HepG2 (cell line): ENCODE results near the gene ALG8. TPM values are rescaled to one million over a fixed set of nuclear protein-coding genes. Genes with fewer than 3 reads are reported as not detected.

Experiments used
- CENPT ChIP-seq: sonication (generic); formaldehyde crosslinking; IDR thresholded peaks from 2 replicates; pipeline ENCODE4 v1.8.0; 2022; ENCODE audit warnings: low read depth, mild to moderate bottlenecking, moderate library complexity, missing genetic modification reagents
- NONO ChIP-seq, 2 experiments: fragments of 450-650 bp in 1 of 2; sonication (generic) in 1 of 2; formaldehyde crosslinking in 1 of 2; IDR thresholded peaks in 1 of 2; conservative IDR thresholded peaks in 1 of 2; 2 replicates each; pipeline versions ENCODE4 v1.6.1 to v1.8.0; 2017 to 2022; ENCODE audit warnings: mild to moderate bottlenecking in 1 of 2, missing genetic modification reagents in 1 of 2, moderate library complexity in 1 of 2
- PCBP1 ChIP-seq: fragments of 200-400 bp; formaldehyde crosslinking; IDR thresholded peaks from 2 replicates; pipeline ENCODE4 v1.6.1; 2017; ENCODE audit warnings: mild to moderate bottlenecking, low read depth, low read length, borderline replicate concordance
- PRPF4 ChIP-seq: fragments of 200-400 bp; formaldehyde crosslinking; IDR thresholded peaks from 2 replicates; pipeline ENCODE4 v1.6.1; 2016; ENCODE audit warnings: low read length, low read depth; ENCODE audit not compliant: poor library complexity, severe bottlenecking
- SP5 ChIP-seq: IDR thresholded peaks from 2 replicates; pipeline ENCODE4 v1.6.1; 2016; ENCODE audit warnings: low read depth, borderline replicate concordance
- ZBTB7A ChIP-seq: sonication (generic); formaldehyde crosslinking; IDR thresholded peaks from 2 replicates; pipeline ENCODE4 v1.8.0; 2022; ENCODE audit warnings: mild to moderate bottlenecking, missing genetic modification reagents
- ZNF441 ChIP-seq: sonication (generic); formaldehyde crosslinking; IDR thresholded peaks from 2 replicates; pipeline ENCODE4 v1.7.0; 2021; ENCODE audit warnings: missing genetic modification reagents, borderline replicate concordance
- ZNF569 ChIP-seq: sonication (generic); formaldehyde crosslinking; IDR thresholded peaks from 2 replicates; pipeline ENCODE4 v1.5.0; 2020; ENCODE audit warnings: mild to moderate bottlenecking, missing genetic modification reagents, moderate library complexity, borderline replicate concordance
- polyA plus RNA-seq, 8 experiments: library from polyadenylated mRNA; depleted of rRNA in 3 of 8; stranded (reverse) in 7 of 8; unstranded in 1 of 8; fragments of >200 nt; fragmentation: Illumina TruSeq in 4 of 8; extraction: Trizol in 4 of 8; gene quantifications; 2 replicates each; pipeline versions ENCODE4 v1.2.1 to v1.2.3, GENCODE V29; 2011 to 2016; ENCODE audit warnings: low read depth in 4 of 8, missing spikeins in 1 of 8, mixed read lengths in 1 of 8; ENCODE audit not compliant: insufficient read depth in 1 of 8
- total RNA-seq, 5 experiments: library from RNA; depleted of rRNA; stranded (reverse); fragments of >200 nt; fragmentation: Illumina TruSeq; extraction: Trizol; gene quantifications; 2 replicates each; pipeline ENCODE4 v1.2.3, GENCODE V29; 2016; ENCODE audit warnings: low read depth in 1 of 5
- TF ChIP-seq, protein P1 (sequence below): sonication (generic); formaldehyde crosslinking; IDR thresholded peaks from 2 replicates; pipeline ENCODE4 v1.4.0; 2020; ENCODE audit warnings: missing genetic modification reagents
- TF ChIP-seq, protein P2 (sequence below): sonication (generic); IDR thresholded peaks from 2 replicates; pipeline ENCODE4 v1.6.1; 2016; ENCODE audit warnings: low read depth, borderline replicate concordance
- TF ChIP-seq, protein P3 (sequence below): sonication (generic); formaldehyde crosslinking; conservative IDR thresholded peaks from 2 replicates; pipeline ENCODE4 v1.8.1; 2023; ENCODE audit warnings: missing genetic modification reagents
- TF ChIP-seq, protein P4 (sequence below): IDR thresholded peaks from 2 replicates; pipeline ENCODE4 v1.6.1; 2016; ENCODE audit warnings: low read depth, missing genetic modification reagents, missing compliant biosample characterization
- TF ChIP-seq, protein P5 (sequence below): sonication (generic); formaldehyde crosslinking; IDR thresholded peaks from 2 replicates; pipeline ENCODE4 v1.5.0; 2020; ENCODE audit warnings: mild to moderate bottlenecking, missing genetic modification reagents

The ALG8 gene
- total and polyA plus RNA-seq, 2 of the 13 experiments (the other 11 are each of a cell fraction or from before 2014, with no cell fraction given), result 75.8 to 88.0 TPM

DNA sequence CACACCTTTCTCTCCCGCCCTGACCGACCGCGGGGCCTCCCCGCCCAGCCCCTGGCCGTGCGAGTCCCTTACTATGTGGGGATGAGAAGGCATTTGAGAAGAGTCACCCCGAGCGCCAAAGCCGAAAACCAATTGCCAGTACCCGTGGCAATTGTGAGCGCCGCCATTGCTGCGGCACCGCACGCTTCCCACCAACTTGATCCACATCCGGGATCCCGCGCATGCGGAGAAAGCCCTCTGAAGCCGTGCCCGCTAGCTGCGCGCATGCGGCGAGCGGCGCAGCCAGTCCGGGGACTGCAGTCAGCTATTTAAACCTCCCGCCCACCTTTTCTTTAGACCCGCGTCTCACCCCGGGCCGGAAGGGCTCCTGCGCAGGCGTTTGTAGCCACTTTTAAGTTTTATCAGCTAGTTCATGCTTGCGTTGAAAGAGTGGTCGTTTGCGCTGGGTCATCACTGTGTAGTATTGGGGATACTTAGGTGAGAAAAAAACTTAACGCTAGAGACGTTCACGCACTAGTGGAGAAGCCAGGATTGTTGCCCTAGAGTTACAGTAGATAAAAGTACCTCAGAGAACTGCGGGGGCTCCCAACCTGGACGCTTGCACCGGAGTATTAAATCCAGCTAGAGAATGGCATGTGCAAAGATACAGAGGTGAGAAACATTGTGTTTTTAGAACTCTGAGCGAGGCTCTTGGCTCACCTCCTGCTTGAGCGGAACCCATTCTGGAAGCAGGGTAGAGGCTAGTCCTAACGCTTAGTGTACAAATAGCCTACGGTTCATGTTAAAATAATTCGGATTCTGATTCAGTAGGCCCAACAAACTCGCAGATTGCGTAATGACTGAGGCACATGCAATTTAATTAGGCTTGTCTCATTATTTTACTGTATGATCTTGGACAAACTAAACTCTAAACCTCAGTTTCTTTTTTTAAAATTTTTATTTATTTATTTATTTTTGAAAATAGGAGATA, at the start of gene ALG8 (continued):
- TF ChIP-seq NONO (IDR thresholded peaks at IDR 0.05), result no peak
- peak; percentile 85 for TF ChIP-seq NONO (CRISPR knock-in tag; conservative IDR thresholded peaks at IDR 0.05)
- no peak; the same call in 1 of the 2 replicates for TF ChIP-seq ZNF569 (CRISPR knock-in tag)
- TF ChIP-seq PCBP1, result 0 out of 2 replicates have a peak, but pooled peaks have one; percentile 65
- TF ChIP-seq, protein P1, sequence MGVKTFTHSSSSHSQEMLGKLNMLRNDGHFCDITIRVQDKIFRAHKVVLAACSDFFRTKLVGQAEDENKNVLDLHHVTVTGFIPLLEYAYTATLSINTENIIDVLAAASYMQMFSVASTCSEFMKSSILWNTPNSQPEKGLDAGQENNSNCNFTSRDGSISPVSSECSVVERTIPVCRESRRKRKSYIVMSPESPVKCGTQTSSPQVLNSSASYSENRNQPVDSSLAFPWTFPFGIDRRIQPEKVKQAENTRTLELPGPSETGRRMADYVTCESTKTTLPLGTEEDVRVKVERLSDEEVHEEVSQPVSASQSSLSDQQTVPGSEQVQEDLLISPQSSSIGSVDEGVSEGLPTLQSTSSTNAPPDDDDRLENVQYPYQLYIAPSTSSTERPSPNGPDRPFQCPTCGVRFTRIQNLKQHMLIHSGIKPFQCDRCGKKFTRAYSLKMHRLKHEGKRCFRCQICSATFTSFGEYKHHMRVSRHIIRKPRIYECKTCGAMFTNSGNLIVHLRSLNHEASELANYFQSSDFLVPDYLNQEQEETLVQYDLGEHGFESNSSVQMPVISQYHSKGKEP (CRISPR knock-in tag), result peak; percentile 77; the same call in 1 of the 2 replicates
- TF ChIP-seq, protein P2, sequence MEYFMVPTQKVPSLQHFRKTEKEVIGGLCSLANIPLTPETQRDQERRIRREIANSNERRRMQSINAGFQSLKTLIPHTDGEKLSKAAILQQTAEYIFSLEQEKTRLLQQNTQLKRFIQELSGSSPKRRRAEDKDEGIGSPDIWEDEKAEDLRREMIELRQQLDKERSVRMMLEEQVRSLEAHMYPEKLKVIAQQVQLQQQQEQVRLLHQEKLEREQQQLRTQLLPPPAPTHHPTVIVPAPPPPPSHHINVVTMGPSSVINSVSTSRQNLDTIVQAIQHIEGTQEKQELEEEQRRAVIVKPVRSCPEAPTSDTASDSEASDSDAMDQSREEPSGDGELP, result no peak
- no peak for TF ChIP-seq SP5 (CRISPR knock-in tag)
- TF ChIP-seq ZNF441, result peak; percentile 71; the same call in 1 of the 2 replicates
- 0 out of 2 replicates have a peak, but pooled peaks have one; percentile 80 for TF ChIP-seq ZBTB7A
- TF ChIP-seq, protein P3, sequence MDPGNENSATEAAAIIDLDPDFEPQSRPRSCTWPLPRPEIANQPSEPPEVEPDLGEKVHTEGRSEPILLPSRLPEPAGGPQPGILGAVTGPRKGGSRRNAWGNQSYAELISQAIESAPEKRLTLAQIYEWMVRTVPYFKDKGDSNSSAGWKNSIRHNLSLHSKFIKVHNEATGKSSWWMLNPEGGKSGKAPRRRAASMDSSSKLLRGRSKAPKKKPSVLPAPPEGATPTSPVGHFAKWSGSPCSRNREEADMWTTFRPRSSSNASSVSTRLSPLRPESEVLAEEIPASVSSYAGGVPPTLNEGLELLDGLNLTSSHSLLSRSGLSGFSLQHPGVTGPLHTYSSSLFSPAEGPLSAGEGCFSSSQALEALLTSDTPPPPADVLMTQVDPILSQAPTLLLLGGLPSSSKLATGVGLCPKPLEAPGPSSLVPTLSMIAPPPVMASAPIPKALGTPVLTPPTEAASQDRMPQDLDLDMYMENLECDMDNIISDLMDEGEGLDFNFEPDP (CRISPR knock-in tag), result 0 out of 2 replicates have a peak, but pooled peaks have one; percentile 84
- TF ChIP-seq PRPF4, result no peak
- TF ChIP-seq, protein P4, sequence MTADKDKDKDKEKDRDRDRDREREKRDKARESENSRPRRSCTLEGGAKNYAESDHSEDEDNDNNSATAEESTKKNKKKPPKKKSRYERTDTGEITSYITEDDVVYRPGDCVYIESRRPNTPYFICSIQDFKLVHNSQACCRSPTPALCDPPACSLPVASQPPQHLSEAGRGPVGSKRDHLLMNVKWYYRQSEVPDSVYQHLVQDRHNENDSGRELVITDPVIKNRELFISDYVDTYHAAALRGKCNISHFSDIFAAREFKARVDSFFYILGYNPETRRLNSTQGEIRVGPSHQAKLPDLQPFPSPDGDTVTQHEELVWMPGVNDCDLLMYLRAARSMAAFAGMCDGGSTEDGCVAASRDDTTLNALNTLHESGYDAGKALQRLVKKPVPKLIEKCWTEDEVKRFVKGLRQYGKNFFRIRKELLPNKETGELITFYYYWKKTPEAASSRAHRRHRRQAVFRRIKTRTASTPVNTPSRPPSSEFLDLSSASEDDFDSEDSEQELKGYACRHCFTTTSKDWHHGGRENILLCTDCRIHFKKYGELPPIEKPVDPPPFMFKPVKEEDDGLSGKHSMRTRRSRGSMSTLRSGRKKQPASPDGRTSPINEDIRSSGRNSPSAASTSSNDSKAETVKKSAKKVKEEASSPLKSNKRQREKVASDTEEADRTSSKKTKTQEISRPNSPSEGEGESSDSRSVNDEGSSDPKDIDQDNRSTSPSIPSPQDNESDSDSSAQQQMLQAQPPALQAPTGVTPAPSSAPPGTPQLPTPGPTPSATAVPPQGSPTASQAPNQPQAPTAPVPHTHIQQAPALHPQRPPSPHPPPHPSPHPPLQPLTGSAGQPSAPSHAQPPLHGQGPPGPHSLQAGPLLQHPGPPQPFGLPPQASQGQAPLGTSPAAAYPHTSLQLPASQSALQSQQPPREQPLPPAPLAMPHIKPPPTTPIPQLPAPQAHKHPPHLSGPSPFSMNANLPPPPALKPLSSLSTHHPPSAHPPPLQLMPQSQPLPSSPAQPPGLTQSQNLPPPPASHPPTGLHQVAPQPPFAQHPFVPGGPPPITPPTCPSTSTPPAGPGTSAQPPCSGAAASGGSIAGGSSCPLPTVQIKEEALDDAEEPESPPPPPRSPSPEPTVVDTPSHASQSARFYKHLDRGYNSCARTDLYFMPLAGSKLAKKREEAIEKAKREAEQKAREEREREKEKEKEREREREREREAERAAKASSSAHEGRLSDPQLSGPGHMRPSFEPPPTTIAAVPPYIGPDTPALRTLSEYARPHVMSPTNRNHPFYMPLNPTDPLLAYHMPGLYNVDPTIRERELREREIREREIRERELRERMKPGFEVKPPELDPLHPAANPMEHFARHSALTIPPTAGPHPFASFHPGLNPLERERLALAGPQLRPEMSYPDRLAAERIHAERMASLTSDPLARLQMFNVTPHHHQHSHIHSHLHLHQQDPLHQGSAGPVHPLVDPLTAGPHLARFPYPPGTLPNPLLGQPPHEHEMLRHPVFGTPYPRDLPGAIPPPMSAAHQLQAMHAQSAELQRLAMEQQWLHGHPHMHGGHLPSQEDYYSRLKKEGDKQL (CRISPR knock-in tag), result 0 out of 2 replicates have a peak, but pooled peaks have one; percentile 12
- TF ChIP-seq, protein P5, sequence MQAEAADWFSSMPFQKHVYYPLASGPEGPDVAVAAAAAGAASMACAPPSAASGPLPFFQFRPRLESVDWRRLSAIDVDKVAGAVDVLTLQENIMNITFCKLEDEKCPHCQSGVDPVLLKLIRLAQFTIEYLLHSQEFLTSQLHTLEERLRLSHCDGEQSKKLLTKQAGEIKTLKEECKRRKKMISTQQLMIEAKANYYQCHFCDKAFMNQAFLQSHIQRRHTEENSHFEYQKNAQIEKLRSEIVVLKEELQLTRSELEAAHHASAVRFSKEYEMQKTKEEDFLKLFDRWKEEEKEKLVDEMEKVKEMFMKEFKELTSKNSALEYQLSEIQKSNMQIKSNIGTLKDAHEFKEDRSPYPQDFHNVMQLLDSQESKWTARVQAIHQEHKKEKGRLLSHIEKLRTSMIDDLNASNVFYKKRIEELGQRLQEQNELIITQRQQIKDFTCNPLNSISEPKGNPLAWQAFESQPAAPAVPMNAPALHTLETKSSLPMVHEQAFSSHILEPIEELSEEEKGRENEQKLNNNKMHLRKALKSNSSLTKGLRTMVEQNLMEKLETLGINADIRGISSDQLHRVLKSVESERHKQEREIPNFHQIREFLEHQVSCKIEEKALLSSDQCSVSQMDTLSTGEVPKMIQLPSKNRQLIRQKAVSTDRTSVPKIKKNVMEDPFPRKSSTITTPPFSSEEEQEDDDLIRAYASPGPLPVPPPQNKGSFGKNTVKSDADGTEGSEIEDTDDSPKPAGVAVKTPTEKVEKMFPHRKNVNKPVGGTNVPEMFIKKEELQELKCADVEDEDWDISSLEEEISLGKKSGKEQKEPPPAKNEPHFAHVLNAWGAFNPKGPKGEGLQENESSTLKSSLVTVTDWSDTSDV (CRISPR knock-in tag), result no peak
- peak; percentile 77; the same call in 1 of the 2 replicates for TF ChIP-seq CENPT (CRISPR knock-in tag)
